GM12874 (cell line): ENCODE results near the gene MSLN.

ENCODE experiments used
- TF ChIP-seq, protein P1 (sequence below): IDR thresholded peaks from 2 replicates; pipeline ENCODE4 v1.5.1; 2011; ENCODE audit warnings: low read depth, mild to moderate bottlenecking, control low read depth, low read length, moderate library complexity; ENCODE audit not compliant: insufficient read depth

MSLN gene

GRCh38 chr16:728890-729744 lies 31.4 kb upstream of the MSLN start:
- TF ChIP-seq, protein P1, sequence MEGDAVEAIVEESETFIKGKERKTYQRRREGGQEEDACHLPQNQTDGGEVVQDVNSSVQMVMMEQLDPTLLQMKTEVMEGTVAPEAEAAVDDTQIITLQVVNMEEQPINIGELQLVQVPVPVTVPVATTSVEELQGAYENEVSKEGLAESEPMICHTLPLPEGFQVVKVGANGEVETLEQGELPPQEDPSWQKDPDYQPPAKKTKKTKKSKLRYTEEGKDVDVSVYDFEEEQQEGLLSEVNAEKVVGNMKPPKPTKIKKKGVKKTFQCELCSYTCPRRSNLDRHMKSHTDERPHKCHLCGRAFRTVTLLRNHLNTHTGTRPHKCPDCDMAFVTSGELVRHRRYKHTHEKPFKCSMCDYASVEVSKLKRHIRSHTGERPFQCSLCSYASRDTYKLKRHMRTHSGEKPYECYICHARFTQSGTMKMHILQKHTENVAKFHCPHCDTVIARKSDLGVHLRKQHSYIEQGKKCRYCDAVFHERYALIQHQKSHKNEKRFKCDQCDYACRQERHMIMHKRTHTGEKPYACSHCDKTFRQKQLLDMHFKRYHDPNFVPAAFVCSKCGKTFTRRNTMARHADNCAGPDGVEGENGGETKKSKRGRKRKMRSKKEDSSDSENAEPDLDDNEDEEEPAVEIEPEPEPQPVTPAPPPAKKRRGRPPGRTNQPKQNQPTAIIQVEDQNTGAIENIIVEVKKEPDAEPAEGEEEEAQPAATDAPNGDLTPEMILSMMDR: no peak

DNA sequence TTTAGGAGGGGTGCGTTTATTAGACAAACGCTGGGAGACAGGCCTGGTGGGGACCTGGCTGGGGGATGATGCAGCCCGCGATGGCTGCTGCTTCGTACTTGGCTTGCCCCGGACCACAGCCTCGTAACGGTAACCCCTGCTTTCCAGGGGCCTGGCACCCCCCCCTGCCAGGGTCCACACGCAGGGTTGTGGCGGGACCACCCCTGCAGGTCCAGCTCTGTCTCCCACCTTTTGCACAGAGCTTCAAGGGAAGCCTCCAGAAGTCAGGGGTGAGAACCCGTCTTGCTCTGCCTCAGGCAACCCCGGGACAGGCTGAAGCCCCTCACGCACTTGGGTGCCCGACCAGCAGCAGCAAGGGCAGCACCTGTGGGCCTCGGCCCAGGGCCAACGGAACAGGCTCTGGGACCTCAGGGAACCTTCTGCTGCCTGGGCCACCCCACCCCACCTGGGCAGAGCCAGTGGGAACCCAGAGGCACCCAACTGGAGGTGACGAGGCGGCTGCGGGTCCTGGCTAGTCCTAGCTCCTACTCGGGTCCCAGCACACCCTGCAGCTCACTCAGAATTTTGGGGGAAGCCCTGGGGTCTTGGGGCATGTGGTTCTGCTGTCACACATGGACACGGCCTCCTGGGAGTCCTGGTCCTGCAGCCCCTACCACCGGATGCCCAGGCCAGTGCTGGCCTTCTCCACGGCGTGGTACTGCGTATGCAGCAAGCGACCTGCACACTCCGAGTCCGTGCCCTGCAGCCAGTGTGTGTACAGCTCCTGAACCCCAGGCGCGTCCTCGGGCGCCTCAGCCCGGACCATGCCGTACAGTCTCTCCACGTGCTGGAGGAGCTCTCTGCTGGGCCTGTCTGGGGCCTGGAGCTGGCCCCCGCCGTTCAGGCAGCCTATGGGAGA lies 30.5 kb upstream of the MSLN start:
- TF ChIP-seq, protein P1: no peak

- TF ChIP-seq, protein P1: no peak
Observed at GRCh38 chr16:730666-731509, 29.6 kb upstream of the MSLN start.

GRCh38 chr16:732332-732731 lies 28.2 kb upstream of the MSLN start:
- TF ChIP-seq, protein P1: no peak

GRCh38 chr16:732936-733335 lies 27.6 kb upstream of the MSLN start:
- TF ChIP-seq, protein P1: no peak

GRCh38 chr16:733382-734207 lies 26.9 kb upstream of the MSLN start:
- TF ChIP-seq, protein P1: peak; percentile 45
